Measurements from ENCODE around the gene STXBP6.

GRCh38 chr14:24993631-24994030 is 56.3 kb downstream of the STXBP6 start:
- TF ChIP-seq CTCF (conservative IDR thresholded peaks at IDR 0.05; ENCODE audit: low read depth in 2 of 2) = no peak
- TF ChIP-seq POLR2AphosphoS5 (IDR thresholded peaks at IDR 0.05; ENCODE audit: low read depth) = no peak
- no peak for TF ChIP-seq STAT1 (IDR thresholded peaks at IDR 0.05; ENCODE audit: unreplicated experiment)
- no peak for TF ChIP-seq REST (IDR thresholded peaks at IDR 0.05; ENCODE audit: unreplicated experiment)
- no peak for TF ChIP-seq CREB1 (CRISPR knock-in tag; IDR thresholded peaks at IDR 0.05; ENCODE audit: low read depth)
- TF ChIP-seq JUNB (IDR thresholded peaks at IDR 0.05; ENCODE audit: unreplicated experiment) = no peak
- no peak for TF ChIP-seq ETS1 (IDR thresholded peaks at IDR 0.05)
- TF ChIP-seq EZH2phosphoT487 (IDR thresholded peaks at IDR 0.05; ENCODE audit: unreplicated experiment) = no peak
- TF ChIP-seq EZH2 (IDR thresholded peaks at IDR 0.05; ENCODE audit: low read depth, unreplicated experiment) = no peak
- no peak for TF ChIP-seq ZNF331 (CRISPR knock-in tag; IDR thresholded peaks at IDR 0.05; ENCODE audit: low read depth)
- no peak for TF ChIP-seq ZNF114 (CRISPR knock-in tag; IDR thresholded peaks at IDR 0.05)

Data from GM23338 (cell line).